Neural cell (in vitro differentiated cells): ENCODE measurements around the gene ABCF2. TPM values are rescaled to one million over a fixed set of nuclear protein-coding genes. Genes with fewer than 3 reads are reported as not detected.

Experiments used
- H2AFZ ChIP-seq: fragments of 200-600, 300-800 bp; sonication (generic), shearing (Covaris generic); 2 replicates; pipeline ENCODE4 v1.6.0; 2014; ENCODE audit warnings: low read depth, mild to moderate bottlenecking, antibody characterized with exemption, low read length, moderate library complexity
- H3F3A ChIP-seq: fragments of 200-600 bp; shearing (Covaris generic); 2 replicates; pipeline ENCODE4 v1.6.1; 2016; ENCODE audit warnings: mild to moderate bottlenecking, moderate library complexity, mixed read lengths, antibody characterized with exemption, low read length; ENCODE audit not compliant: insufficient read depth, poor library complexity, severe bottlenecking
- H3K27ac ChIP-seq: fragments of 200-600, 300-800 bp; sonication (generic), shearing (Covaris generic); 2 replicates; pipeline ENCODE4 v1.5.1; 2014; ENCODE audit warnings: mild to moderate bottlenecking, low read length, moderate library complexity
- H3K27me3 ChIP-seq: fragments of 300-800, 200-600 bp; sonication (generic), shearing (Covaris generic); 2 replicates; pipeline ENCODE4 v1.6.0; 2014; ENCODE audit warnings: mild to moderate bottlenecking, low read depth, low read length, moderate library complexity; ENCODE audit not compliant: insufficient read depth
- H3K36me3 ChIP-seq: fragments of 300-800, 200-600 bp; sonication (generic), shearing (Covaris generic); 2 replicates; pipeline ENCODE4 v1.5.1; 2014; ENCODE audit warnings: mild to moderate bottlenecking, antibody characterized with exemption, low read length, moderate library complexity; ENCODE audit not compliant: insufficient read depth
- H3K4me2 ChIP-seq: fragments of 300-800, 200-600 bp; sonication (generic), shearing (Covaris generic); 2 replicates; pipeline ENCODE4 v1.6.0; 2014; ENCODE audit warnings: mild to moderate bottlenecking, low read length
- H3K4me3 ChIP-seq: fragments of 300-800, 200-600 bp; sonication (generic), shearing (Covaris generic); 2 replicates; pipeline ENCODE4 v1.5.1; 2014; ENCODE audit warnings: mild to moderate bottlenecking, low read length, moderate library complexity
- H3K79me2 ChIP-seq: fragments of 200-600 bp; shearing (Covaris generic); replicated peaks from 2 replicates; pipeline ENCODE4 v1.6.0; 2014; ENCODE audit warnings: mild to moderate bottlenecking, low read length, moderate library complexity; ENCODE audit not compliant: insufficient read depth
- H3K9ac ChIP-seq: fragments of 300-800, 200-600 bp; sonication (generic), shearing (Covaris generic); 2 replicates; pipeline ENCODE4 v1.6.1; 2016; ENCODE audit warnings: mild to moderate bottlenecking, low read length, mixed read lengths
- H3K9me2 ChIP-seq: fragments of 200-600 bp; shearing (Covaris generic); 2 replicates; pipeline ENCODE4 v1.6.1; 2016; ENCODE audit warnings: mild to moderate bottlenecking, low read length, mixed read lengths; ENCODE audit not compliant: insufficient read depth
- H3K9me3 ChIP-seq: fragments of 200-600, 300-800 bp; sonication (generic), shearing (Covaris generic); 2 replicates; pipeline ENCODE4 v1.6.1; 2016; ENCODE audit warnings: mild to moderate bottlenecking, mixed run types, low read length, moderate library complexity, mixed read lengths
- H4K20me1 ChIP-seq: fragments of 200-600 bp; shearing (Covaris generic); 2 replicates; pipeline ENCODE4 v1.6.1; 2016; ENCODE audit warnings: mild to moderate bottlenecking, mixed run types; ENCODE audit not compliant: insufficient read depth
- EP300 ChIP-seq: fragments of 450-650 bp; conservative IDR thresholded peaks from 2 replicates; pipeline ENCODE4 v1.6.1; 2014; ENCODE audit warnings: antibody characterized with exemption, mild to moderate bottlenecking, moderate library complexity; ENCODE audit not compliant: poor library complexity, severe bottlenecking
- EZH2 ChIP-seq: fragments of 200-600, 300-800 bp; shearing (Covaris generic), sonication (generic); IDR thresholded peaks from 2 replicates; pipeline ENCODE4 v1.6.1; 2014; ENCODE audit warnings: antibody characterized with exemption, low read length, borderline replicate concordance, mild to moderate bottlenecking; ENCODE audit not compliant: insufficient read depth, poor library complexity, severe bottlenecking
- MXI1 ChIP-seq: fragments of 450-650 bp; conservative IDR thresholded peaks from 2 replicates; pipeline ENCODE4 v1.6.1; 2014; ENCODE audit warnings: antibody characterized with exemption, mild to moderate bottlenecking; ENCODE audit not compliant: poor library complexity, severe bottlenecking
- POLR2AphosphoS5 ChIP-seq: IDR thresholded peaks from 2 replicates; pipeline ENCODE4 v1.6.1; 2012
- RAD21 ChIP-seq: fragments of 450-650 bp; conservative IDR thresholded peaks from 2 replicates; pipeline ENCODE4 v1.6.1; 2014; ENCODE audit warnings: antibody characterized with exemption, mild to moderate bottlenecking, moderate library complexity
- SMC3 ChIP-seq: fragments of 450-650 bp; conservative IDR thresholded peaks from 2 replicates; pipeline ENCODE4 v1.6.1; 2014; ENCODE audit warnings: antibody characterized with exemption, mild to moderate bottlenecking, moderate library complexity; ENCODE audit not compliant: poor library complexity
- TAF1 ChIP-seq: IDR thresholded peaks from 2 replicates; pipeline ENCODE4 v1.6.1; 2012; ENCODE audit warnings: low read depth
- polyA plus RNA-seq: library from polyadenylated mRNA; depleted of rRNA; stranded (reverse); fragments of >200 nt; gene quantifications from 2 replicates; pipeline ENCODE4 v1.2.3, GENCODE V29; 2014
- TF ChIP-seq, protein P1 (sequence below): IDR thresholded peaks from 2 replicates; pipeline ENCODE4 v1.6.1; 2012; ENCODE audit warnings: borderline replicate concordance
- TF ChIP-seq, protein P2 (sequence below): fragments of 450-650 bp; IDR thresholded peaks from 2 replicates; pipeline ENCODE4 v1.5.1; 2014; ENCODE audit warnings: antibody characterized with exemption, mild to moderate bottlenecking, moderate library complexity; ENCODE audit not compliant: poor library complexity, severe bottlenecking

ABCF2 gene
- polyA plus RNA-seq, 1 donor from 2014 or later = 32.7 TPM

- Histone ChIP-seq H3K27me3 (no peaks in the 10 kb centered on the region), H3F3A (no peaks in the 10 kb centered on the region), H3K36me3 (no peaks in the 10 kb centered on the region), H3K4me3 (no peak overlapping the region), H3K9me2 (no peaks in the 10 kb centered on the region), H2AFZ (no peak overlapping the region), H4K20me1 (no peaks in the 10 kb centered on the region), H3K27ac (no peak overlapping the region), H3K79me2 (no peaks in the 10 kb centered on the region), H3K9ac (no peak overlapping the region), H3K9me3 (no peaks in the 10 kb centered on the region), H3K4me2 (no peak overlapping the region)
- TF ChIP-seq SMC3 (no peak), MXI1 (no peak)
Measured at GRCh38 chr7:151240536-151240935, 13.5 kb upstream of the ABCF2 start.

GRCh38 chr7:151239837-151240459 is 12.9 kb upstream of the ABCF2 start:
- Histone ChIP-seq H4K20me1 (no peaks in the 10 kb centered on the region), H2AFZ (no peak overlapping the region), H3K27ac (no peak overlapping the region)

More at GRCh38 chr7:151239837-151240459, 12.9 kb upstream of the ABCF2 start:
- H3K27me3 ChIP-seq = no peaks in the 10 kb centered on the region
- no peak overlapping the region for H3K4me3 ChIP-seq
- no peak overlapping the region for H3K9ac ChIP-seq
- no peak for TF ChIP-seq POLR2AphosphoS5
- TF ChIP-seq, protein P1, sequence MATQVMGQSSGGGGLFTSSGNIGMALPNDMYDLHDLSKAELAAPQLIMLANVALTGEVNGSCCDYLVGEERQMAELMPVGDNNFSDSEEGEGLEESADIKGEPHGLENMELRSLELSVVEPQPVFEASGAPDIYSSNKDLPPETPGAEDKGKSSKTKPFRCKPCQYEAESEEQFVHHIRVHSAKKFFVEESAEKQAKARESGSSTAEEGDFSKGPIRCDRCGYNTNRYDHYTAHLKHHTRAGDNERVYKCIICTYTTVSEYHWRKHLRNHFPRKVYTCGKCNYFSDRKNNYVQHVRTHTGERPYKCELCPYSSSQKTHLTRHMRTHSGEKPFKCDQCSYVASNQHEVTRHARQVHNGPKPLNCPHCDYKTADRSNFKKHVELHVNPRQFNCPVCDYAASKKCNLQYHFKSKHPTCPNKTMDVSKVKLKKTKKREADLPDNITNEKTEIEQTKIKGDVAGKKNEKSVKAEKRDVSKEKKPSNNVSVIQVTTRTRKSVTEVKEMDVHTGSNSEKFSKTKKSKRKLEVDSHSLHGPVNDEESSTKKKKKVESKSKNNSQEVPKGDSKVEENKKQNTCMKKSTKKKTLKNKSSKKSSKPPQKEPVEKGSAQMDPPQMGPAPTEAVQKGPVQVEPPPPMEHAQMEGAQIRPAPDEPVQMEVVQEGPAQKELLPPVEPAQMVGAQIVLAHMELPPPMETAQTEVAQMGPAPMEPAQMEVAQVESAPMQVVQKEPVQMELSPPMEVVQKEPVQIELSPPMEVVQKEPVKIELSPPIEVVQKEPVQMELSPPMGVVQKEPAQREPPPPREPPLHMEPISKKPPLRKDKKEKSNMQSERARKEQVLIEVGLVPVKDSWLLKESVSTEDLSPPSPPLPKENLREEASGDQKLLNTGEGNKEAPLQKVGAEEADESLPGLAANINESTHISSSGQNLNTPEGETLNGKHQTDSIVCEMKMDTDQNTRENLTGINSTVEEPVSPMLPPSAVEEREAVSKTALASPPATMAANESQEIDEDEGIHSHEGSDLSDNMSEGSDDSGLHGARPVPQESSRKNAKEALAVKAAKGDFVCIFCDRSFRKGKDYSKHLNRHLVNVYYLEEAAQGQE = no peak
- TF ChIP-seq, protein P2, sequence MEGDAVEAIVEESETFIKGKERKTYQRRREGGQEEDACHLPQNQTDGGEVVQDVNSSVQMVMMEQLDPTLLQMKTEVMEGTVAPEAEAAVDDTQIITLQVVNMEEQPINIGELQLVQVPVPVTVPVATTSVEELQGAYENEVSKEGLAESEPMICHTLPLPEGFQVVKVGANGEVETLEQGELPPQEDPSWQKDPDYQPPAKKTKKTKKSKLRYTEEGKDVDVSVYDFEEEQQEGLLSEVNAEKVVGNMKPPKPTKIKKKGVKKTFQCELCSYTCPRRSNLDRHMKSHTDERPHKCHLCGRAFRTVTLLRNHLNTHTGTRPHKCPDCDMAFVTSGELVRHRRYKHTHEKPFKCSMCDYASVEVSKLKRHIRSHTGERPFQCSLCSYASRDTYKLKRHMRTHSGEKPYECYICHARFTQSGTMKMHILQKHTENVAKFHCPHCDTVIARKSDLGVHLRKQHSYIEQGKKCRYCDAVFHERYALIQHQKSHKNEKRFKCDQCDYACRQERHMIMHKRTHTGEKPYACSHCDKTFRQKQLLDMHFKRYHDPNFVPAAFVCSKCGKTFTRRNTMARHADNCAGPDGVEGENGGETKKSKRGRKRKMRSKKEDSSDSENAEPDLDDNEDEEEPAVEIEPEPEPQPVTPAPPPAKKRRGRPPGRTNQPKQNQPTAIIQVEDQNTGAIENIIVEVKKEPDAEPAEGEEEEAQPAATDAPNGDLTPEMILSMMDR = no peak
- no peak for TF ChIP-seq MXI1
- no peak for TF ChIP-seq SMC3
- TF ChIP-seq EZH2 = no peak
- TF ChIP-seq TAF1 = no peak
- no peak for TF ChIP-seq RAD21
- no peak for TF ChIP-seq EP300
- H3K4me2 ChIP-seq = no peak overlapping the region
- H3F3A ChIP-seq = no peaks in the 10 kb centered on the region
- H3K36me3 ChIP-seq = no peaks in the 10 kb centered on the region
- H3K9me2 ChIP-seq = no peaks in the 10 kb centered on the region
- peaks cover under 1% of the 10 kb centered on the region for H3K79me2 ChIP-seq
- no peaks in the 10 kb centered on the region for H3K9me3 ChIP-seq
